Activated T-cell treated with anti-CD3 and anti-CD28 coated beads for 24 hours (primary cell): ENCODE data around the gene EID1.
"Not testable (repeated sequence)": the region's sequence is repeated elsewhere in the genome, so short reads cannot be mapped to it uniquely, and the experiment has no call there.

Experiments used
- DNase-seq: peaks from one replicate; pipeline ENCODE4 v3.0.0-alpha.2; 2020; ENCODE audit warnings: low read depth

EID1 gene

GRCh38 chr15:48869966-48870365, 8.0 kb upstream of the EID1 start:
- no peak for DNase-seq

GRCh38 chr15:48871542-48871941, 6.4 kb upstream of the EID1 start:
- no peak for DNase-seq

- DNase-seq: no peak
These were observed 5.3 kb upstream of the EID1 start for GRCh38 chr15:48872632-48873031.

- no peak for DNase-seq
These were observed 2.5 kb upstream of the EID1 start for GRCh38 chr15:48875241-48875960.

GRCh38 chr15:48876057-48876456, 1.9 kb upstream of the EID1 start:
- no peak for DNase-seq

GRCh38 chr15:48880070-48880634, 2.2 kb downstream of the EID1 start:
- no peak for DNase-seq

- no peak for DNase-seq
These were observed 5.8 kb downstream of the EID1 start for GRCh38 chr15:48883699-48884098.

- DNase-seq: no peak
These were observed 9.2 kb downstream of the EID1 start for GRCh38 chr15:48887144-48887543.

GRCh38 chr15:48888191-48888590, 10.3 kb downstream of the EID1 start:
- no peak for DNase-seq

GRCh38 chr15:48888836-48889235, 10.9 kb downstream of the EID1 start:
- no peak for DNase-seq

- no peak for DNase-seq
These were observed 12.0 kb downstream of the EID1 start for GRCh38 chr15:48889925-48890324.

- DNase-seq: no peak
These were observed 12.5 kb downstream of the EID1 start for GRCh38 chr15:48890375-48890972.

GRCh38 chr15:48891232-48891765, 13.4 kb downstream of the EID1 start:
- DNase-seq: no peak

GRCh38 chr15:48893311-48893710, 15.4 kb downstream of the EID1 start:
- no peak for DNase-seq

- no peak for DNase-seq
These were observed 19.2 kb downstream of the EID1 start for GRCh38 chr15:48896869-48897814.

- DNase-seq: no peak
These were observed 20.1 kb downstream of the EID1 start for GRCh38 chr15:48898032-48898431.

- no peak for DNase-seq
These were observed 20.5 kb downstream of the EID1 start for GRCh38 chr15:48898446-48898845.

GRCh38 chr15:48899793-48900192, 21.9 kb downstream of the EID1 start:
- DNase-seq: no peak

GRCh38 chr15:48904758-48905157, 26.8 kb downstream of the EID1 start:
- DNase-seq: no peak

GRCh38 chr15:48905216-48905615, 27.3 kb downstream of the EID1 start:
- no peak for DNase-seq

GRCh38 chr15:48905847-48906246, 27.9 kb downstream of the EID1 start:
- no peak for DNase-seq

GRCh38 chr15:48909313-48909712, 31.4 kb downstream of the EID1 start:
- DNase-seq: not testable (repeated sequence)
